Activated CD4-positive, alpha-beta T cell treated with anti-CD3 and anti-CD28 coated beads for 4 hours (primary cell): ENCODE measurements around the gene DPP6.
"Not testable (repeated sequence)": the region's sequence is repeated elsewhere in the genome, so short reads cannot be mapped to it uniquely, and the experiment has no call there.

Source experiments
- DNase-seq, 2 donors: peaks; one replicate each; pipeline ENCODE4 v3.0.0-alpha.2; 2020

Gene DPP6

GRCh38 chr7:154155928-154156327, 103.7 kb downstream of the DPP6 start:
- DNase-seq = not testable (repeated sequence)

- DNase-seq = not testable (repeated sequence)
Observed at GRCh38 chr7:154162921-154163320, 110.7 kb downstream of the DPP6 start.

- DNase-seq = not testable (repeated sequence)
Observed at GRCh38 chr7:154163642-154164041, 111.4 kb downstream of the DPP6 start.

GRCh38 chr7:154167051-154167450, 114.9 kb downstream of the DPP6 start:
- DNase-seq = no peak

GRCh38 chr7:154167807-154168206, 115.6 kb downstream of the DPP6 start:
- DNase-seq = no peak

GRCh38 chr7:154171422-154171821, 119.2 kb downstream of the DPP6 start:
- DNase-seq = no peak

- DNase-seq = no peak
Observed at GRCh38 chr7:154172236-154172635, 120.0 kb downstream of the DPP6 start.

GRCh38 chr7:154177584-154177983, 125.4 kb downstream of the DPP6 start:
- DNase-seq = no peak

GRCh38 chr7:154178895-154179294, 126.7 kb downstream of the DPP6 start:
- no peak for DNase-seq

- no peak for DNase-seq
Observed at GRCh38 chr7:154183482-154183881, 131.3 kb downstream of the DPP6 start.

- no peak for DNase-seq
Observed at GRCh38 chr7:154183946-154184345, 131.7 kb downstream of the DPP6 start.

- no peak for DNase-seq
Observed at GRCh38 chr7:154186811-154187210, 134.6 kb downstream of the DPP6 start.

- DNase-seq = no peak
Observed at GRCh38 chr7:154188330-154188729, 136.1 kb downstream of the DPP6 start.

GRCh38 chr7:154195266-154195665, 143.1 kb downstream of the DPP6 start:
- no peak for DNase-seq

GRCh38 chr7:154198481-154198880, 146.3 kb downstream of the DPP6 start:
- no peak for DNase-seq

- DNase-seq = no peak
Observed at GRCh38 chr7:154200241-154200640, 148.0 kb downstream of the DPP6 start.

- no peak for DNase-seq
Observed at GRCh38 chr7:154202002-154202401, 149.8 kb downstream of the DPP6 start.

- no peak for DNase-seq
Observed at GRCh38 chr7:154204046-154204445, 151.8 kb downstream of the DPP6 start.

- DNase-seq = no peak
Observed at GRCh38 chr7:154212861-154213260, 160.7 kb downstream of the DPP6 start.

GRCh38 chr7:154217688-154218340, 165.6 kb downstream of the DPP6 start:
- DNase-seq = no peak

GRCh38 chr7:154231732-154232131, 179.5 kb downstream of the DPP6 start:
- no peak for DNase-seq

- DNase-seq = no peak
Observed at GRCh38 chr7:154232700-154233099, 180.5 kb downstream of the DPP6 start.

- DNase-seq = no peak
Observed at GRCh38 chr7:154241988-154242387, 189.8 kb downstream of the DPP6 start.

- DNase-seq = no peak
Observed at GRCh38 chr7:154242709-154243108, 190.5 kb downstream of the DPP6 start.

GRCh38 chr7:154252046-154252445, 199.8 kb downstream of the DPP6 start:
- DNase-seq = no peak
